GM21360 (cell line): ENCODE measurements around the gene ASCL3.
"Not testable (repeated sequence)": the region's sequence is repeated elsewhere in the genome, so short reads cannot be mapped to it uniquely, and the experiment has no call there.

Experiments used
- ATAC-seq: cut with Tn5 transposase; IDR thresholded peaks from one replicate; pipeline ENCODE4 v1.9.1; 2021; ENCODE audit warnings: mild to moderate bottlenecking, moderate library complexity; ENCODE audit not compliant: unreplicated experiment

The ASCL3 gene

DNA sequence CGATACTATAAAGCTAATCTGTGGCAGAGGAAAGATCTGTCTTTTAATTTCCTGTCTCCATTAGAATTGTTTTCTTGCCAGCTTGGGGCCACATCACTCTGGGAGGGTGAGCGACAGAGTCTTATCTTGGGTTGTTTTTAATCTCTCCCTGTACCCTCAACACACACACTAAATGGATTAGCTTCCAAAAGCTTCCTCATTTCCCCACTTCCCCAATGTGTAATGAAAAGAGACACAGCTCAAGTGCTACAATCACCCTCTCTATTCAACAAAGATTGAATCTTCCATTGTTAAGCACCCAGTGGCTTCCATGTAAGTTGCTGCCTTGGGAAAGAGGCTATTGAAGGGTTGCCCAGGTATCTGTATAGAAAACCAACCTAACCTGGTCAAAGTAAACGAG lies 6.1 kb upstream of the ASCL3 start:
- ATAC-seq, result no peak

DNA sequence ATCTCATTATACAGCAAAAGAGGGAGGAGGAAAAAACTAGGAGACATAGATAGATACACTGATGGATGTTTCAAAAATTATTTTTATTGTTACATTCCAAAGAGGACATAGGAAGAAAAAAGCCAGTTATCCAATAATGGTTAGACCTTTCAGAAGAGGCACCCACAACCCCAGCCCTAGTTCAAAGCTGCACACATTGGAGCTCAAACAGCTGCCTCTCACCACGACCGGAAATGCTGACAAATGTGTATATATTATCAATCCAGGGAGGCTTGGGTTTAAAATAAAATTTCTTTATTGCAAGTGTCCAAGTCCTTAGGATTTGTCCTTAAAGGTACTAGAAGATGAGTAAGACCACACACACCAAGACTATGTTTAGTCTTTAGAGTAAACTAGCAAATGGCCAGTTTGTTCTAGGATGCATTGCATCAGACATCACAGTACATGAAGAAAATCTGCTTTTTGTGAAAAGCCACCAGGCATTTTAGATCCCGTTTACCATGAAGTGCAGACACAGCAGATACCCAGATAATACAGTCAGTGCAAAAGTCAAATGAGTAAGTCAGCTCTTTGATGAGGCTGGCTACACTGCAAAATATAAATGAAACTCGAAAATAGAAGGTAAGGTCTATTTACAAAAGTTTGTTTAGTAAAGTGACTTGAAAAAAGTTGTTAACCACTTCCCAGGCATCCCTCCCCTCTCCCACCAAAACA lies 4.6 kb upstream of the ASCL3 start:
- no peak for ATAC-seq

DNA sequence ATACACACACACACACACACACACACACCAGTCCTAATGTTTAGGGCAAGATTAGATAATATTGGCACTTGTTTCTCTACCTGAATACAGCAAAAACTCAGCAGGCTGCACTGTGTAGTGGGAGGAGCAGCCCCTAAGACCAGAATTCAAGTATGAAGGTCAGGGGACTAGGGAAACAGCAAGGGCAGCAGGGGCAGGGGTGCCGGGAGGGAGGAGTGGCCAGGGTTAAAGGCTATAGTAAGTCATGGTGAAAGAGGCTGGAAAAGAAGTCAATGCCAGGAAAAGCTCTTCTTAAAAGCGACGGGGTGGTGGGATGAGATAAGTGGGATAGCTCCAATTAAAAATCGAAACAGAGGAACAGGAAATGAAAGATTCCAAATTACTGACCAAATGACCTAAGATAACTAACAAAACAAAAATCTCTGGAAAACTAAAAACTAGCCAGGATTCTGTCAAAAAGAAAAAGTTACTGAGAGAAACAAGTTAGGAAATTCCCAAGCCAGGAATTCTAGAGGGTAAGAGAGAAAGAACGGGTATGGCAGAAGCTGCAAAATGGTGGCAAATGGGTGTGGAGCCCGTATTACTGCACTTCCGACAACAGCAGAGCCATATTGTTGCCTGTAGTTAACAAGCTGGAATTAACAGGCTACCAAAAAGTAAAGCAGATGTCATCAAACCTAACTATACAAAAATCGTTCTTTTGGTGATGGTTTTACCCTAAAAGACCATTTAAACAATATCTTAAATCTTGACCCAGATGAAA lies 1.3 kb downstream of the ASCL3 start:
- no peak for ATAC-seq

DNA sequence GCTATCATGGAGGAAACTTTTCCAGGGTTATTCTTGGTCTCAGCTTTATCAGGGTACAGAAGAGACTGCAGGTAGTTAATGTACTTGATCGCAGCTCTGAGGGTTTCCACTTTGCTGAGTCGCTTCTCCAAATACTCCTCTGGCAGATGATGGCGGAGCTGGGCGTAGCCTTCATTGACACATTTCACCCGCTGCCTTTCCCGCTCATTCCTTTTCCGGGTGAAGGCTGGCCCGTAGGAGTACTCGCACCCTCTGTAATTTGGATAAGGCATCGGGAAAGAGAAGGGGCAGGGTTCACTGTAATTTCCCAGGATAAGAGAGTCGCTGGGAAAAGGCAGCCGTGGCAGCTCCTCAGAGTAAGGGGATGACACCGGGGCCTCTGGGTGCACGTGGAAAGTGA lies 5.2 kb downstream of the ASCL3 start:
- ATAC-seq, result no peak

DNA sequence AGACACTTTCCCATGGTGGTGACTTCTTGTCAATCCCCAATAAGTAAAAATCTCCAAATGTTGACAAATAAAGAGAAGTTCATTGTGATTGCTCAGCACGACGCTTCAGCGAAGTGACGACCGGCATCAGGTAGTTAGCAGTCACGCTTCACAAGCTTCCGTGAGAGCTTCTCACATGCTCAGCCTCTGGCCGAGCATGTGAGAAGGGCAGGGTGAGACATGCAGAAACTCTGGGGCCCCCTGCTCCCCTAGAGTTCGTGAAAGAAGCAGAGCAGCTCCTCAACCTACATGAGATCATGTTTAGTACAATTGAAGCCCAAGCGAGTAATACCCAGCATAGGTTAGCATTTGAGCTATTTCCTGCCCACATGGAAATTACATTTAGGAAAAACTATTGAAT lies 5.7 kb downstream of the ASCL3 start:
- no peak for ATAC-seq

DNA sequence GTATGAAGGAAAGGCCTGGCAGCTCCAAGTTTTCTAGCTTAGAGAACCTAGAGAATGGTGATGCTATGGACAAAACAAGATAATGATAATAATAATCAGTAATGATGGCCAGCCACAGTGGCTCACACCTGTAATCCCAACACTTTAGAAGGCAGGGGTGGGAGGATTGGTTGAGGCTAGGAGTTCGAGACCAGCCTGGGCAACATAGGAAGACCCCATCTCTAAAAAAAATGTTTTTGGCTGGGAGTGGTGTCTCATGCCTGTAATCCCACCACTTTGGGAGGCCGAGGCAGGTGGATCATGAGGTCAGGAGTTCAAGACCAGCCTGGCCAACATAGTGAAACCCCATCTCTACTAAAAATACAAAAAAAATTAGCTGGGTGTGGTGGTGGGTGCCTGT lies 7.0 kb downstream of the ASCL3 start:
- ATAC-seq, result not testable (repeated sequence)

DNA sequence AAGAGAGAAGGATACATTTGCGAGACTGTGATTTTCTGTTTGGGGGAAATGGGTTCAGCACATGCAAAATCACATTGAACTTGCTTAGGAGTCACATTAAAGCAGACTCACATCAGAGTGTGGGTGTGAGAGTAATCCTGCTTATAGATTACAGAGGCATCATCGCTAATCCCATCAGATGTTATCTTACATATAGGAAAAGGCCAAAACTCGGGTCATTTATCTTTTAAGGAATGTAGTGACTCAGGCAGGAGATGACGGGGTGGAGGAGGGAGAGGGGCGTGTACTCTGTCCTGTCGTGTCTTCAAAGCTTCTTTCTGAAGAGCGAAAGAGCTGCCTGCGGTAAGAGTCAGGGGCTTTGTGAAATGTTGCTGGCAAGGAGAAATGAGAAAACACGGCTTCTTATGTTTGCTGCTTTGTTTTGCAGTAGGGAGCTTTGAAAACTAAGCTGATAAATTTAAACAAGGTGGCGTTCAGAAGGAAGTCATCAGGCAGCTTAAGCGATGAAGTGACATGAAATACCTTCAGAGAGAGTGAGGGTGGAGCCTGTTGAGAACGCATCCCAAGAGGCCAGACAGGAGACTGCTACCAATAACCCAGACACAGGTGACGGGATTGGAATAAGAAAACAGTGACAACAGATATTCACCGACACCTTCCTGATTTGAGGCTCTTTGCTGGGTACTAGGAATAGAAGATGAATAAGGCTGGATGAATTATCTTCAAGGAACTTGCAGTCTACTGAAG lies 7.9 kb downstream of the ASCL3 start:
- ATAC-seq, result no peak

DNA sequence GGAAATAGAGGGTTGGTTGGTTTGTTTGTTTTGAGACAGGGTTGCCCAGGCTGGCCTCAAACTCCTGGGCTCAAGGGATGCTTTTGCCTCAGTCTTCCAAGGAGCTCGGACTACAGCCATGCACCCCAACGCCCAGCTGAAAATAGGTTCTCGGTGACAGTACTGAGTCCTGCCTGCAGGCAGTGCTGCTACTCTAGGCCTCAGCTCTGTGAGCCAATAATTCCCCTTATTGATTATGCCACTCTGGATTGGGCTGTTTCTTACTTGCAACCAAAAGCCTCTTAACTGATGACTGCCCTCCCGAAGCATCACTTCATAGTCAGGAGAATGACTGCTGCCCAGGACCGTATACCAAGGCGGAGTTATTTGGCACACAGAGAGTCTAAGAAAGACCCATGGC lies 8.9 kb downstream of the ASCL3 start:
- ATAC-seq, result no peak

DNA sequence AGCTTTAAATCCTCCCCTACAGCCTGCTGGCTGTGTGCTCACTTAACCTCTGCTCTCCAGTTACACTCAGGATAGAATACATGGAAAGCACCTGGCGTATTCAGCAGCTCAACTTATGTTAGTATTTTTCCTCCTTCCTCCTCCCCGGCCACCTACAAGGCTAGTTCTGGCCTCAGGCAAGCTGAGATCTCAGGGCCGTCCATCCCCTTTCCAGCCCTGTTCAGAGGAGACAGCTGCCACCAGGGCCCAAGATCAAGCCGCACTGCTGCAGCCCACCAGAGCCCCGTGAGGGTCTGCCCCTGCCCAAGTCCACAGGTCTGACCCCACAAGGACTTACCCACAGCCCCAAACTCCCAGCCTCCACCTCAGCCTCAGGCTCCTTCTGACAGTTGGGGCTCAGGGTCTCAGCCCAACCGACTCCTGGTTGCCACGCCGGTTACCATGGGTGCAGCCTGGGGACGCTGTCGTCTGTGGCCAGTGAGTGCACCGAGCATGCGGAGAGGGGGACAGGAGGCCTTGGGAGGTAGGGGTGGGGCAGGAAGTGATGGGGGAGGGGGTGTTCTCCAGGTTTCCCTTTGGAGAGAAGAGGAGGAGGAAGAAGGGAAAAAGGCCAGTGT lies 10.1 kb downstream of the ASCL3 start, which contains the start of gene C11orf16:
TSS of gene C11orf16 (minus strand) at position 384 of the 617 bp plus-strand sequence. CDS start 639 bp downstream, outside the sequence.
- no peak for ATAC-seq

DNA sequence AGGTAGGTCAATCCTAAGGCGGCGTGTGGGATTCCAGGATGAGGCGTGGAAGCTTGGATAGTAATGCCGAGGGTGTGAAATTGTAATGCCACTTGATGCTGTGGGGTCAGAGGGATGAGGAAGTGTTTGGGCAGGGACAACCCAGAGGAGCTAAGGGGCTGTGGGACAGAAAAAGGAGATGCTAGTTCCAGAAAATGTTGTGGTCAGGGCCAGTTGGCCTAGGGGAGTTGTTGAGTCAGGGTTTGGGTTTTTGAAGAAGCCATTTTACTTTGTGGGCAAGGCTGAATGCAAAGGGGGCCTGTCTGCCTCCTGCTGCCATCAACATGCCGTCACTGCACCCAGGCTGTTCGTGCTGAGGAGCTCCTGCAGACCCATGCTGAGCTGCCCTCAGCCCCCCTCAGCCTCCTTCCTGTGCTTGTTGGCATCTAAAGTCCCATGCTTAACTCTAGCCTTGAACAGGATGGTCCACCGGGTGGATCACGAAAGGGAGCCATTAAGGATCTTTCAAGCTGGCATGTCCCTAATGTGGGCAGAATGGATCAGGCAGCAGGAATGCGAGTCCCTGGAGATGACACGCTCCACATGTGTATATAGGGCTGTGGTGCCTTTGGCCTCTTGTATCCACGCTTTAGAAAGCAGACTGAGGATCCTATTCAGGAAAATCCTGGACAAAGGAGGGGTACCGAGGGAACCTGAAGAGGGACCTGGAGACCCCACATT lies 12.2 kb downstream of the ASCL3 start:
- no peak for ATAC-seq

DNA sequence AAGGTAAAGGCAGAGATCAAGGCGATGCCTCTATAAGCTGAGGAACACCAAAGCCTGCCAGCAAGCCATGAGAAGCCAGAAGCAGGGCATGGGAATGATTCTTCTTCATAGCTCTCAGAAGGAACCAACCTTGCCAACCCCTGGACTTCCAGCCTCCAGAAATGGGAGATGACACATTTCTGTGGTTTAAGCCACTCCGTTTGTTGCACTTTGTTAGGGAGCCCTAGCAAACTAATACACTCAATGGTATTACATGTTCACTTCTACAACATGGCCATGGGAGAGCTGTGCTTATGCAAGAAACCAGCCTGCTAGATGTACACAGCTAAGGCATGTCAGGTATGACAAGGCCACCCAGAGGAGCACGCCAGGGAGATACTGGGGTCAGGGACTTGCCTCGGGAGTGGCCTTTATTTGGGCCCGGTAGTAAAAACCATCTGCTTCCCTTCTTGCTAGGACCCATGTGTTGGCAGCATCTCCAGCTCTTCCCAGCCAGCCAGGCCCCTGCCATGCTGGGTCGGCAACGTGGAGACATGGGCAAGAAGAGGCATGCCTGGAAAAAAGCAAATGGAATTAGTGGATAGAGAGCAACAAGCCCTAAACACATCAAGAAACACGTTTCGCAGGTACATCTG lies 13.7 kb downstream of the ASCL3 start:
- no peak for ATAC-seq

DNA sequence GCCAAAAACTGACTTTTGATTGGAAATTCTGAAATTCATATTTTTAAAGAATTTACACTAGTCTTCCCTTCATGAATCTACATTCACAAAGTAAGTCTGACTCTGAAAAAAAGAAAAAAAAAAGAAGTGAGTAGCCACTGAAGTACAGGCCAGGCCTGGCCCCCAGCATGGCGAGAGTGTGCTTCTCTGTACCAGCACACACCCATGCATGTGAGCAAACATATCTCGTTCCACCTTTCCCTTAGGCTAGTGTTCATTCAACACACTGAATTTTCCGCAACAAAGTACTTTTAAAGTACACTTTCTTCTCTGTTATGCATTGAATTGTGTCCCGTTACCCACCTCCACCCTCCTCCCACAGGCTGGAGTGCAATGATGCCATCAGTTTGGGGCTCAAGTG lies 14.6 kb downstream of the ASCL3 start:
- ATAC-seq, result no peak

DNA sequence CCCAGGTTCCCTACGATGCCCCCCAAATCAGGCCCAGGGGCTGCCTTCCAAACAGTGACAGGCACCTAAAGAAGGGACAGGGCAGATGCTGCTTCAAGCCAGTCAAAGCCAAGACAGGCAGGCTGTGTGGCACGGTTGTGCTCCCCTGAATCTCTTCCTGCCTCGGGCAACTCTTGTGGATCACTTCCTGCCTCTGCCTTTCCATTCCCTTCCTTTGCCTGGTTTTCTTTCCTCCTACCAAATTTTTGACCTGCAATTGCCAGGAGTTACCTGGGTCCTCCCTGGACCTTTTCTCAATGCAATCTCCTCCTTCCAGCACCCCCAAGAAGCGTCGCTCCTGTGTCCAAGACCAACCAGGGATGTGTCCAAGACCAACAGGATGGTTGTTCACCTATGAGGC lies 15.6 kb downstream of the ASCL3 start:
- no peak for ATAC-seq

DNA sequence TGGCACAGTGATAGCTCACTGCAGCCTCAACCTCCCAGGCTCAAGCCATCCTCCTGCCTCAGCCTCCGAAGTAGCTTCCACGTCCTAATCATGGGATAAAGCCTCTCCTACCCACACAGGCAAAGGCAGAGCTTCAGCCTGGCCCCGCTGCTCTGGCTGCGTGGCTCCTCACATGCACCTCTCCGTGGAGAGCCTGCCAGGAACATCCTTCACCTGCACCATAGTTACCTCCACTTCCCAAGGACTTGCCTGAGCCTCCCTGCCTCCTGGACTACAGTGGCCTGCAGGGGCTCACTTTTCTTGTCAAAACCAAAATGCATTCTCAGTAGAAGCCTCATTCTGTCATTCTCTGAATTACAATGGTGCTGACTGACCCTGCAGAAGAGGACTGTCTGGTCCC lies 16.6 kb downstream of the ASCL3 start:
- ATAC-seq, result no peak

DNA sequence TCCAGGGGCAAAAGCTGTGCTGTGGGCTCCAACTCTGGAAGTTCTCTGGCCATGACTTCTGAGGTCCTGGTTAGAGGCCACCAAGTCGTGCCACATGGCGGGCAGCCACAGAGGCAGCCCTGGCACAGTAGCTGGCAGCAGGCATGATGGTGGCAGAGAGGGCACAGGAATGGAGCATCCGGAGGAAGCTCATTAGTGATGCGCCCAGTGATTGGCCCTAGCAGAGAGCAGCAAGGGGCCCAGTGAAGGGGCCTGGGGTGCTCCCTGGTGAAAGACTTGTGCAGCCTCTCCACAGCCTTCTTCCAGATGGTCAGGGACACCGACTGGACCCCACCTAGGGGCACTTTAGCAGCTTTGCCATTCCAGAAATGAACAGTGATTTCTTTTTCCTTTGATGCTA lies 17.1 kb downstream of the ASCL3 start:
- ATAC-seq, result no peak

DNA sequence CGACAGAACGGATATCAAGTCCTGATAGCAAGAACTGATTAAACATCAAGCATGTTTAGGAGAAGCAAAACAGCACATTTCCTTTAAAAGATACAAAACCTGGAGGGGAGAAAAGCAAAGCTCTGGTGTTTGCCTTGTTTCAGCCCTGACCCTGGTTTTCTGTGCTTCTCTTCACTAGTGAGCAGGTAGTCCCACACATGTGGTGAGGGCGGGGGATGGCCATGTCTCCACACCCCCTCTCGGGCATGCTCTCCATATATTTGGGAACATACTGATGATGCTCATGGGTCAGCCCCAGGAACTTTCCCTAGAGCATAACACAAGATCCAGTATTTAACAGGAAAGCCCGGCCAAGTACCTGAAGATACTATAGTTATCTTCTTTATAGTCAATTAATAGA lies 20.1 kb downstream of the ASCL3 start:
- no peak for ATAC-seq

DNA sequence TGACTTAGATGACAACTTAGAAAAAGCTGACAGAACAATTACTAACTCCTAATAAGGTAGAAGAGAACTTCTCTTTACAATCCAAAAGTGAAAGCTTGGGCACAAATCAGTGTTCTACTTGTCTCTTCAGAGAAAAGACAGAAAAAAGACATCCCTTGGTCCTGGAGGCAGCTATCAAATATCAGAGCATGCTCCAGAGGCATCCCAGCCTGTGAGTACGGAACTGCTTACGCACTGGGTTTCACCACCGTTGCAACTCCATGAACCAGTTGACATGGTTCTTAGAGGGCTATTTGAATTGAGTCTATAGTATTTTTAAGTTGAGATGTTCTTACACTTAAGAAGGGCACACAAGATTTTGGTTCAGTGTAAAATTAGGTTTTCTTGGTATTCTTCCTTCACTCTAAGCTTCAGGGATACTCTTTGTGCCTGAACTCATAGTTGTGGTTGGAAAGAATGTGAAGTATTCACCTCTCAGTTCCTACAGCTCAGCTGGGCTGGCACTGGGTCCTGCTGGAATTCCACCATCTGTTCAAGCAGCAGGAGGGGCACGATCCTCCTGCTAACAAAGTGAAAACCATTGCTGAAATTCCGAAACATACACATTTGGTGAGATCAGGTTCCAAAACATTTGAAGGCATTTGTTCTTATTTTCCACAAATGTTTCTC lies 25.5 kb downstream of the ASCL3 start:
- no peak for ATAC-seq

DNA sequence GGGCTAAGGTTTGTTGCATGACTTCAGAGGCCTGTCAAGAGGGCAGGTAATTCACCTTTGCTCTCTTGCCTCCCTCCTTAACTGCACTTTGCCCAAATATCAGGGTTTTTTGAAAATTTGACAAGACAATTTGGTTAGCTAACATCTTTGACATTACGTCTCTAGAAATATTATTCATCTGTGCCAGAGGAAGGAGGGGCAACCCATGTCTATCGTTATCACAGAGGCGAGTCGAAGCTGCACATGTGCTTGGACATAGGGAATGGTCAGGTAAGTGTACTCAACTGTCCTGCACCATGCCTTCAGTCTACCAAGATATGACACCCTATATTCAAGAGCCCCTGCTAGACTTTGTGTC lies 28.2 kb downstream of the ASCL3 start:
- no peak for ATAC-seq

DNA sequence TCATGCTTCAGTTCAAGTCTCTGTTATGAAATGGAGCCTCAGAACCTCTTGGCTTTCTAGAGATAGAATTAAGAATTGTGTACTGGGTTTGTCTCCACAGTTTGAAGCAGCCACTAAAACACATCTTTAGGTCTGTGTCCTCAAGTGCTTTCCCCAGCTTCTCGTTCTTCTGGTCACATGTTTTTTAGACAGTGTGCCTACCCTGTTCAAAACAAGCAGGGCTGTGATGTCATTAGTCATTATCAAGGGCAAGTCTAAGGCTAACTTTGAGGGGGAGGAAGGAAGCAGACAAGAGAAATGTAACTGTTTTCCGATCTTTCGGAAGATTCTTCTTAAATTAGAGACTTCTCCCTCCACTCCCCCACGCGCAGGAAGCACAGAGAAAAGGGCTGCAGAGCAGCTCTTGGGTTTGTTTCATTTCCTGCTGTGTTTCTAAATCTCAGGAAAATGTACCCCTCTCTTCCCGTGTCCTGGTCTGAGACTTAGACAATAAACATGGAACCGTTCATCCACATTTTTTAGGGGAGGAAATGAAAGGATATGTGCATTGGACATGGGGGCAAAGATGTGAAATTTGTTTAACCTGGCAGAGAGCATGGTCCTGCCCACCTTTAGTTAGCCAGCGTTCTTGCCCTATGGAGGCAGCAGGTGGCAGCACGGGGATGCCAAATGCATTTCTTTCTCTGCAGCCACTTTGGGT lies 28.7 kb downstream of the ASCL3 start:
- no peak for ATAC-seq
